HG03565 (cell line): ENCODE data around the gene PRR3.

ENCODE experiments used
- ATAC-seq: cut with Tn5 transposase; IDR thresholded peaks from one replicate; pipeline ENCODE4 v1.9.1; 2021; ENCODE audit warnings: mild to moderate bottlenecking, moderate library complexity; ENCODE audit not compliant: unreplicated experiment

The PRR3 gene

DNA sequence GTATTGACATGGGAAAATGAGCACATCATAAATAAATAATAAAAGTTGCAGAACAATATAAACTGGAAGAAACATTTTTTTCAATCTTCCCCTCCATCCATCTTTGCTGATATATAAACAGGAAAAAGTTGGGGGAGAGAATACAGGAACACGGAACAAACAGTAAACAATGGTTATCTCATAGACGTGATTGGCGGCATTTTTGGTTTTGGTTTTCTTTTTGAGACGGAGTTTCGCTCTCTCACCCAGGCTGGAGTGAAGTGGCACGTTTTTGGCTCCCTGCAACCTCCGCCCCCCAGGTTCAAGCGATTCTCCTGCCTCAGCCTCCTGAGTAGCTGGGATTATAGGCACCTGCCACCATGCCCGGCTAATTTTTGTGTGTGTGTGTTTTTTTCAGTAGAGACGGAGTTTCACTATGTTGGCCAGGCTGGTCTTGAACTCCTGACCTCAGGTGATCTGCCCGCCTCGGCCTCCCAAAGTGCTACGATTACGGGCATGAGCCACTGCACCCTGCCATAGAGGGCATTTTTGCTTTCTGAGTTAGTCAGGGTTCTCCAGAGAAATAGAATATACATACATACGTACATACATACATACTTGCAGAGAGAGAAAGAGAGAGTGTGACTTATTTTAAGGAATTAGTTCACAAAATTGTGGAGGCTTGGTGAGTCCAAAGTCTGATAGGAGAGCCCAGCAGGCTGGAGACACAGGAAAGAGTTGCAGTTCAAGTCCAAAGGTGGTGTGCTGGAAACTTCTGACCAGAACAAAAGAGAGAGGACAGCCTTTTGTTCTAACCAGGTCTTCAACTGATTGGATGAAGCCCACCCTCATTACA, 23.4 kb upstream of the PRR3 start:
- no peak for ATAC-seq

DNA sequence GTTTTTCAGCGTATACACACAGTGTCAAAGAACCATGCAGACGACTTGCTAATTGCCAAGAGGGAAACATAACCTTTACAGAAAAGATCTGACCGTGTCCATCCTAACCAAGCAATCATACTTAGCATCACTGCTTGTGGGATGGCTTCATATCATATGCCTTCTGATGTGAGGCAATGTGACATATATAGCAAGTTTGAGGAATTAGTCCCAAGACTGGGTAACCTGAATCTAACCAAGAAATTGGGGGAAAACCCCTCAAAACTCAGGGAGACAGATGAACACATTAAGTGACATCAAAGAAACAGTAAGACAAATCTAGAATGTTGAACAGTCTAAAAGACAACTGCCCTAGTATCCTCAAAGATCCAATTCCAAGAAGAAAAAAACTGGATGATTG, 19.2 kb upstream of the PRR3 start:
- no peak for ATAC-seq

DNA sequence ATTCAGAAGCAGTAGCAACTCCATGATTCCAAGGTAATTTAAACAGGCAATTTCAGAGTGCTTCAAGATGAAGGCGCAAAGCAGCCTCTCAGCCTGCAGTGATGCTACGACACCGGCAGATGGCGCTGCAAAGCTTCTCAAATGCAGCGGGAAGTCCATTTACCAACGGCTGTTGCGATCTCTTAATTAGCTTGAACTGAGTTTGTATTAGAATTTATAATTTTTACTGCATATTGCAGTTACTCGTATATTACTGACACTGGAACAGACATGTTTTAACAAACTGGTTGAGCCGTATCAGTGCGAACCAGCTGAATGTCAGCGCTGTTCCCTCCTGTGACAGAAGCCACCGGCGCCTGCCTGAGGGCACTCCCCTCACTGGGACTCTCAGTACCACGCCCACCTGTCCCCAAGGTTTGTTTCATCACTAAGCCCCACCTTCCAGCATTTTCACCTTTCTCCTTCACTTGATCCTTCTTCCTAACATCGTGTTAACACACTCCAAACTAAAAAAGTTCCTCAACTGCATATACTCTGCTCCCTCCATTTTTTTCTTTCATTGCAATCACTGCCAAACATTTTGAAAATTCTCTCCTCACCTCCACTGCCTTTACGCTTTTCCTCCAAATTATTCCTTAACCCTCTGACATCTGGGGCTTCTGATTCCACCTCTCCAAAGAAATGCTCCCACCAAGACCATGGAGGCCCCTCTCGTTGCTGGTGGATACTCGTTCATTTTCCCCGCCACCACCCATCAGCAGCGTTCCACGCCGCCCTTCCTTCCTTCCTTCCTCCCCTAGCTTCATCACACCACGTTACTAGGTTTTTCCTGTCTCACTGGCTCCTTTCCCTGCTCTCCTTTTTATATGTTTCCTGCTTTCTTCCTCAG, 15.3 kb upstream of the PRR3 start:
- ATAC-seq: no peak

DNA sequence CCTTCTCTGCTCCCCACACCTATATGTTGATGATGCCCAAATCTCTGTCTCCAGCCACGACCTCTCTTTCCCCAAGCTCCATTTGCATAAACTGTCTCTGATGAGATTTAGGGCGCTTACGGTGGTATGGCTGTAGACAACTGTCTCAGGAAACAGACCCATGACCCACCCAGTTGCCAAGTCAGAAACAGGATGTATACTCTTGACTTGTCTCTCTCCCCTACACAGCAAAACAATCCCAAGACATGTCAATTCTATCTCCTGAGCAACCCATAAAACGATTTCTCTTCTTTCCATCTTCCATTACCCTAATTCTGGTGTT, 14.7 kb upstream of the PRR3 start:
- ATAC-seq: no peak

DNA sequence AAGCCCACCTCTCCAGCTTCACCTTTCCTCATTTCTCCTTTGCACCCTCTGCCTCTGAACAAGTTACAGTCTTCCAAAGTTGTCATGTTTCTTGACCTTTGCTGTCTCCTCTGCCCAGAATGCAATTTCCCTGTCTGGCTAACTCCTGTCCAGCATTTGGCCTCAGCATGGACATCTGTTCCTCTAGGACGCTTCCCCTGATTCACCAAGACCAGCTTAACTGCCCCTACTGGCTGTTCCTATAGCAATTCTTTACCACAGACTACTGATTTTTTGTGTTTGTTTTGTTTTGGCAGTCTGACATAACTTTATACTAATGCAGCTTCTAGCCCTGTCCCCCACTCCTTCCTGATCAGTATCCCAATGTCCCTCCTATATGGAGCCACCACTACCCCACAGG, 14.2 kb upstream of the PRR3 start:
- ATAC-seq: no peak

DNA sequence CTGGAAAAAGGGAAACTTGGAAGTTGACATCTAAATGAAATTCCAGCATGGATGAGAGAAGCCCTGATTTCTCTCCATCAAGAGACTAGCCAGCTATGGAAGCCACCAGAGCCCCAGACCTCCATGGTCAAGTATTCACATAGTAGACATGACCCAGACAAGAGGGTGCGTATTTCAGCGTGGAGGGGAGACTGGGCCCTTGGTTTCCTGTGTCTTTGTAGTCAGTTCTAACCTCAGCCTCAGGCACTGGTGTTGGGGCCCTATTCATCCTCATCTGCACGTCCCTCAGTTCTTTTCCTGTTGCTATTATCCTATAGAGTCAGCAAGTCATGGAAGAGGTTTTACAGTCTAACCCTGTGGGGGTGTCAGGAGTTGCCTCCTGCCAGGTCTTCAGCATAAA, 13.3 kb upstream of the PRR3 start:
- no peak for ATAC-seq

DNA sequence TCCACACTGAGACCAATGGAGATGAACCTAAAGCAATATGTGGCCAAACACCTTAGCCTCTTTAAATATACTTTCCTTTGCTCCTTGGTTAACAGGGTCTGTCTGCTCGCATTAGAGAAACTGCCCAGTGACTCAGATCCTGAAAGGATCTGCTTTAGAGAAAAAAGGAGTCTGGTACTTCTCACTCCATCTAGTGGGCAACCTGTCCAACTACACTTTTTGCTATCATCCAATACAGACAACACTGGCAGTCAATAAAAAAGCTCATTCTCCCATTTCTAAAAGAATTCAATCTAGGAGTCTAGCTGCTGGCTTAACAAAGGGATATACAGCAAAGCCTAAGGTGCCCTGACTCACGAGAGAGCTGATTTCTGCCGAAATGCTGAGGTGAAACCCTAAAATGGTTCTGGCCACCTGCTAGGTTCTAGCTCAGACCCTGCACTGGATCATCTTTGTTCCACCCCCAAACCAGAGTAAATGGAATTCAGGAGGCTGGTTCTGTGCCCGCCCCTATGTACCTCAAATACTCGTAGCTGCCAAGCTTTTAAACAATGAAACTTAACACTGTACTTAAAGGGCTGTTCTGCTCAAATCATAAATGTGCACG, 12.3 kb upstream of the PRR3 start:
- no peak for ATAC-seq

DNA sequence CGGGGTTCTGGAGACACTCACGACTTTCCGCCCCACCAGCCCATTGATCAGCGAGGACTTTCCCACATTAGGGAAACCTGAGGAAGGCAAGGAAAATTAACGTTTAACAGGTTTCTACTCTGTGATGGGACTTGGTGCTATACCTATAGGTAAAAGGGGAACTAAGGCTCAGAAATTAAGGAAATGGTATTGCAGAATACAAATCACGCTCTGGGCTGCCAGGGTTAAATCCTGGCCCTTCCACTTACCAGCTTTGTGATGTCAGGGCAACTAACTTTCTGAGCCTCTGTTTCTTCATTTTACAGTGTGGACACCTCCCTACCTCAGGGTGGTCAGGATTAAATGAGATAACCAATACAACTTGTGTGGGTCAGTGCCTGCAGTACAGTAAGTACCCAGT, 9.6 kb upstream of the PRR3 start:
- ATAC-seq: no peak

DNA sequence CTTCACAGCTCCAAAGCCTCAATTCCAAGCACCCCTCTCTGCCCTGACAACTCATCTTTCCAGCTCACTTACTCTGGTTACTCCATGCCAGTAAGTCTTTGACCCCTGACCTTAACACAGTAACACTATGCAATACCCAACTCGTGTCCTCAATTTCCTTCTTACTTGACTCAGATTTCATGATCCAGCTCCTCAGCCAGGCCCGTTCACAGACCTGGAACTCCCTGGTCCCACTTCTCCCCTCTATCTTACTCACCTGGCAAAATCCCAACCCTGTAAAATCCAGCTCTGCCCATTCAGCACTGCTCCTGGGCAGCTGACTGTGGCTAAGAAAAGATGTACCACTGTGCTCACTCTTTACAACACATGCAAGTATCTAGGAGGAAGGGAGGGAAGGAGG, 8.7 kb upstream of the PRR3 start:
- ATAC-seq: no peak

DNA sequence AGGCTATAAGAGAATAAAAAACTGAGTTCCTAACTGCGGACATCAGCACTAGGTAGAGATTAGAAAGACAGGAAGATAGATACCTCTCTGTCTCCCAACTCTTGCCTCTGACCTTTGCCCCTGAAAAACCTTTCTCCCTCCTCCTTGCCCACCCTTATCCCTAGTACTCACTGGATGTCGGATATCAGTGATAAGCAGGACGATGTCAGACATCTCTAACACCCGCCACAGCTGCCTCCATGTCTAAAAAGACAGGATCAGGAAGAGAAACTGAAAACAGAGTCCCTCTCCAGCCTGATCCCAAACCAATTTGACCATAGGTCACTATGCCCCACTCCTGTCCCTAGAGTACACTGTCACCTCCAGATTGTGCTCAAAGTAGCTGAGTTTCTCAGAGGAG, 2.7 kb upstream of the PRR3 start:
- no peak for ATAC-seq

DNA sequence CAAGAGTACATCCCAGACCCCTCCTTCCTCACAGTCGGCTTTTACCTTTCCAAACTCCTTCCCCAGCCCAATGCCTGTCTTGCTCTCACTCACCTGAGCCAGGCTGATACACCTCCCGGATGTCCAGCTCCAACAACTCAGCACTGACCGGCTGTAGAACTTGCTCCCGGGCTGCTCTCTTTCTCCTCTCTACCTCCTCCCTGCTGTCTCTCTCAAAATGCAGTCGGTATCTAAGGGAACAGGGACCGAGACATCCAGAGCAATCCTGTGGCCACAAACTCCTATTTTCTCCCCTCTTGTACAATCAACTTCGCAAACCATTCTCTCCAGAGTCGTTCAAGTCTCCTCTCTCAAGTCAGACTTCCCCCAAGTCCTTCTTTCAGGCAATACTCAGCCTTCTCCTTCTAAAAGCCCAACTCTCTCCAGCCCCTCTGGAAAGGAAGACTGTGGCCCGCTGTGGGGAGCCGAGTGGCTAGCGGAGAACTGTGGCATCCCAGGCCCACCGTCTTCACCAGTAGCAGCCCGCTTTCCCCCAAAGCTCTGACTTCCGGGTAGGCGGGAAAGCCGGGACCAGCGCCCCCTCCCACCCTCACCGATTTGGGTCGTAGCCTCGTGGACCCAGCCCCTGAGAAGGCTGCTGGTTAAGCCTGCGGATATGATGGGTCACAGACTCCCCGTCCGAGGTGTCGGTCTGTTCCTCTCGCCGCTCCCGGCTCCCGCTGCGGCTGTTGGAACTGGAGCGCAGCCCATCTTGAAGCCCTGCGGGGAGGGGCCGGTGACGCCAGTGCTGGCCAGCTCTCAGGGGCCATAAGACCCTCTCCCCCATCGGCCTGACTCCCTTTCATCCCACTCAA, 1.9 kb upstream of the PRR3 start:
- no peak for ATAC-seq

DNA sequence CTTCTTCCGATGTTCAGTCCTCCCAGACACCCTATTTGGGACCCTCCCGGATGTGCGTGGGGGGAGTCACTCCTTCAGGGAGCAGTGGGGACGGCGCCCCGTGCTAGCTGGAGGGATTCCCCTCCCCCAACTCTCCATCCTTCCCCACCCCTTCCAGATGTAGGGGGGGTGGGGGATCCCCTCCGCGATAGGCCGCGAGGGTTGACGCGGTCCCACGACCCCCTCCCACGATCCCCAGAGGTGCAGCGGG, 1.4 kb upstream of the PRR3 start:
- ATAC-seq: no peak

DNA sequence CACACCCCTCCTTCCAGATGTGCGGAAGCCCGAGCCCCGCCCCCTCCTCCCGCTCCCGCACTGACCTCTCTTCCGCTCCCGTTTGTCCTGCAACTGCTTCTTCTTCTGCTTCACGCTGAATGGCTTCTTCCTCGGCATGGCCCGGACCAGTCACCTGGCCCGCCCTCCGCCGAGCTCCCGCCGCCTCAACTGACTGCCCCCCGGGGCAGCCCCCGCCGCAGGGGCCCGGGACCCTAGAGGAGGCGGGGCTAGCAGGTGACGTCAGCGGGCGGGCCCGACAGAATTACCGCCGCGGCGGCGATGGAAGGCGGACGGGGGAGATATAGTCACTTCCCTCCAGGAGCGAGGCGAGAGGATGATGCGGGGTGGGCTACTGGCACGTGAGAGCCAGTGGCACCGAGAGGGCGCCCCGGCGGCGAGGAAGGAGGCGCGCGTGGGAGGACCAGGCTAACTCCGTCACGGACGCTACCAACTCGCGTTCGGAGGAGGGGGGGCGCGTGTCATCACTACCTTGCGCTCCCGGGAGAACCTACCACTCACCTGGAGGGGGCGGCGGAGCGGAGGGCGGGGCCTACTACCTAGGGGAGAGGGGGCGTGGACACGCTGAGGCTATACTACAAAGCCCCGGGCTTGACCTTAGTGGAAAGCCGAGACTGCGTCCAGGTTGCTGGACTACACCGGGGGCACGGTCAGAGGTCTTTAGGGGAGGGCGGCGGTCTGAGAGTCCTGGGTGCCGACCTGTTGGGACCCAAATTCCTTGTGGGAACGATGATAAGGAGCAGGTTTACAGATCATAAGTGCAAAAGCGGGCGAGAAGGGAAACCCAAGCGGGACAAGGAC, 809 bp upstream of the PRR3 start, which contains the start of gene GNL1:
GNL1 (minus strand) TSS at position 424 of the 840 bp plus-strand sequence; CDS start at position 138, 286 bp downstream.
- ATAC-seq: peak; percentile 53

DNA sequence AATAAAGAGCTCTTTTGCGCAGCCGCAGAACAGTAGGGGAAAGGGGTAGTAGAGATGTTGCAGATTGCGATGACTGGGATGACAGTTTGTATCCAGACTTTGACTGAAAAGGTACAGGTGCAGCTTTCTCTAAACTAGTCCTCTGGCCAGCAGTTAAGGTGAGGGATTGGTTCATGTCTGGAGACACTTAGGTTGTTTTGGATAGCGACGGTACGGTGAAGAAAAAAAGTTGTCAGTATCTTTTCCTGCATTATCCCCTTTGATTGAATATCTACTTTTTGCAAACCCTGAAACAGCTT, 537 bp downstream of the PRR3 start:
- no peak for ATAC-seq

DNA sequence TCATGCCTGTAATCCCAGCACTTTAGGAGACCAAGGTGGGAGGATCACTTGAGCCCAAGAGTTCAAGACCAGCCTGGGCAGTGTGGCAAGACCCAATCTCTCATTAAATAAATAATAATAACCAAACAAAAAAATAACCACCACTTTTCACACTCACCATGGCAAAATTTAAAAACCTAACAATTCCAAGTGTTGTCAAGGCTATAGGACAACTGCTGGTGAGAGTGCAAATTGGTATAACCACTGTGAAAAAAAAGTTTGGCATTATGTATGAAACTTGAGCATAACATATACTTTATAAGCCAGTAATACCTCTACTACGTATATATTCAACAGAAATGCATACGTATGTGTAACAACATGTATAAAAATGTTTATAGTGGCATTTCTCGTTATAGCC, 3.8 kb downstream of the PRR3 start:
- no peak for ATAC-seq

DNA sequence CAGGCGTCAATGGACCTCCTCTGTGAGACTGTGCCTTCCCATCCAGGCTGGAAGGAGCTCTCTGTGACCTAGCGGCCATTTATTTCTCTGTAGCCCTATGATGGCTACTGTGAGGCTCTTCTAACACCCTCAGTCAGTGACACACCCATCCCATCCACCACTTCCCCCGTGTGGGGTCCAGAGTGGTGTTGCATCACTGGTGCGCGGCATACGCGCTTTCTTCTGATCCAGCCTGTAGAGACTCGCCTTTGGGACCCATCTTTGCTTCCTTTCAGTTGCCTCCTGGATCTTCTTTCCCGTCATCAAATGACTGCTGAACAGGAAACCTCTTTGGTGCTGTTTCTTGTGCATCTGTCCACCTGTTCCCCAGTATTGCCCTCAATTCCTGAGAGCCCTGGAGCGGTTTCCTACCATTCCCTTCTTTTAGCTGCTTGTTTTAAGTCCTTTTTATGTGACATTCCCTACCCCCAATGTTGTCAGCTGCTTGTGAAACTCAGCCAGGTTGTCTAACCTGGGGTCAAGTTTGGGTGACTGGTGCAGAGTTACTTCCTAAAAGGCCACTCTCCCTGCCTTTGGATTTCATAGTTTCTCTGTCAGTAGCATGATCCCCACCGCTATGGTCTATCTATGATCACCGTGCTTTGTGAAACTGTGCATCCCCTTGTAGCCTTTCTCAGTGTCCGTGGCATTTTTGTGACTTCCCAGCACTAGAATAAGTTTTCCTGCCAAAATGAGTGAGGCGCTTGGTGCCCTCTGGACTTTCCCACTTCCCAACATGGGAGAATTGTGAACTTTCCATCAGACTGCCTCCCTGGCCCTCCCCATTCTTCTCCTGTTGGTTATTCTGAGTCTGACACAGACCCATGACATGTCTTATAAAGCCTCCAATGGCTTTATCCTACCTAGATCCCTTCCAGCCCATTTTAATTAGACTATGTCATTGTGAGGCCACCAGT, 5.7 kb downstream of the PRR3 start:
- no peak for ATAC-seq

DNA sequence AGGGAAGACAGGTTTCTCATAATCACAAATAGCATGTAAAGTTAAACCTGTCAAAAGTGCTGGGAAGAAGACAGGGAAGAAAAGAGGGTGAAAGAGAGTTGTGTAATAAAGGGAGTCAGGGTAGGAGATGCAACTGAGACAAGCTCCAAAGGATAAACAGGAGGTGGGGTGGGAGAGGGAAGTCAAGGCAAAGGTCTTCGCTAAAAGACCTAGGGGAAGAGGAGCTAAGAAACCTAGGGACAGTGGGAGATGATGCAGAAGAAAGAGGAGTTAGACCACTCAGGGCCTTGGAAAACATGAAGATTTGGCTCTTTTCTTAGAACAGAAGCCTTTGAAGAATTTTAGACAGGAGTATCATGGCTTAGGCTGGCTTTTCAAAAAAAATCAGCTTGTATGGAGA, 7.0 kb downstream of the PRR3 start:
- ATAC-seq: no peak

DNA sequence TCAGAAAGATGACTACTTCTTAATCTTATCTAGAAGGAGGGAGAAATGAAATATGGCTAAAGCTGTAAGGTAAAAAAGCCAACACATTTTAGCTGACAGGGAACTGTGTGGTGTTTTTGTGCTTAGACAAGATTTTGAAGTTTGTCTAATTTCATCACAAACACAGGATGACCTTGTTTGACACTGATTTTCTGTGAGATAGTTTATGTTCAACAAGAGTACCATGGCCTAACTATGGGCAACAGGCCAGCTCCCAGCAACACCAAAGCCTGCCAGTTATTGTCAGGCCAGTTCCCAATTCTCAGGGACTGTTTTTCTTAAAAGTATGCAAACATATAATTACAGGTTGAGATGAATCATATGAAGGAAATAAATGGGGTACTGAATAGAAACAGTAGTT, 8.7 kb downstream of the PRR3 start:
- no peak for ATAC-seq

DNA sequence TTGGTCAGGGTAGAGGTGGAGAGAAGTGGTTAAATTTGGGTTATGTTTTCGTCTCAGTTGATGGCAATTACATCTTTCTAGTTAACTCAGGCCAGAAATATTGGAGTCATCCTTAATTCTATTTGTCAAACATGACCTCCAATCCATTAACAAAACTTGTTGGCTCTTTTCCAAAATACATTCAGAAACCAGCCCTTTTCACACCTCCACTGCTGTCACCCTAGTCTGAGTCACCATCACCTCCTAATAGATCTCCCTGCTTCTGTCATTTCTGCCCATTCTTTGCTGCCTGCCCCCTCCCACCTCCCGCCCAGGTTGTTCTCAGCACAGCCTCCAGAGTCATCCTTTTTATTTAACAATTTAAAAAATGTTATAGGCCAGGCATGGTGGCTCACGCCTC, 11.2 kb downstream of the PRR3 start:
- no peak for ATAC-seq
